ENCODE measurements around the gene FXYD1. TPM values are rescaled to one million over a fixed set of nuclear protein-coding genes. Genes with fewer than 3 reads are reported as not detected.
A peak's percentile ranks its signal among the peaks of the same experiment; 100 is the strongest.

FXYD1 gene
- 0.46 TPM in 1 of 2 replicates, not detected in the other for total RNA-seq (ENCODE audit: low replicate concordance)

- Histone ChIP-seq H3F3A (ENCODE audit: low read depth) (peaks cover 27% of the 10 kb centered on the region), H4K20me1 (ENCODE audit: low read depth) (peaks cover 3% of the 10 kb centered on the region), H2AFZ (replicated peaks) (no peak within 1 kb of the TSS), H3K27ac (no peak within 1 kb of the TSS), H3K36me3 (no peaks in the 10 kb centered on the region), H3K4me2 (peak within 1 kb of the TSS; percentile 34), H3K9ac (no peak within 1 kb of the TSS), H3K9me3 (ENCODE audit: low read depth) (no peaks in the 10 kb centered on the region), H3K4me1 (peaks cover 34% of the 10 kb centered on the region), H3K4me3 (no peak within 1 kb of the TSS), H3K79me2 (ENCODE audit: low read depth) (no peaks in the 10 kb centered on the region), H3K27me3 (peaks cover 33% of the 10 kb centered on the region)
- no peaks in the 10 kb centered on the region for H3K36me3 Mint-ChIP-seq
- no peak for DNase-seq (ENCODE audit: low spot score)
- H3K4me1 Mint-ChIP-seq = peaks cover 52% of the 10 kb centered on the region
- peak within 1 kb of the TSS; percentile 88 for H3K27ac Mint-ChIP-seq
- peaks cover 3% of the 10 kb centered on the region for H3K9me3 Mint-ChIP-seq
- peaks cover 21% of the 10 kb centered on the region for H3K27me3 Mint-ChIP-seq (ENCODE audit: insufficient read depth, low read depth)
- peak within 1 kb of the TSS; percentile 76 for H3K4me3 Mint-ChIP-seq
- TF ChIP-seq EZH2phosphoT487 (IDR thresholded peaks at IDR 0.05) (no peak), CTCF (IDR thresholded peaks at IDR 0.05) (no peak), EZH2 (IDR thresholded peaks at IDR 0.05) (no peak)
These were observed at the start of gene FXYD1 for GRCh38 chr19:35138305-35138892. TSS of gene FXYD1 (plus strand) at chr19:35138824. CDS start at chr19:35140080, 1,256 bp downstream.

DNA sequence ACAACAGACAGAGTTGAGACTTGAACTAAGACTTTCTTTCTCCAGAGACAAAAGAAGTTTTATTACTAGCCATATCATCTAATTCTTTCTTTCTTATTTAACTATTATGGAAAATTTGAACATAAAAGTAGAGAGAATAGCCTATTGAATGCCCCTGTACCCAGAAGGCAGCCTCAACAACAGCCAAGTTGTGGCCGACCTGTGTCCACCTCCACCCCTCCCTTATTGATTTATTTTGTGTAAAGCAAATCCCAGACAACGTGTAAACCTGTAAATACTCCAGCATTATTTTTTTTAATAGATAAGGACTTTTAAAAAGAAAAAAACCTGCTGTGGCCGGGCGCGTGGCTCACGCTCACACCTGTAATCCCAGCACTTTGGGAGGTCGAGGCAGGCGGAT is 49.1 kb upstream of the FXYD1 start:
- no peaks in the 10 kb centered on the region for H3F3A ChIP-seq (ENCODE audit: low read depth)
- peaks cover 8% of the 10 kb centered on the region for H3K27me3 ChIP-seq
- no peak overlapping the region for H2AFZ ChIP-seq (replicated peaks)
- H3K4me1 ChIP-seq = no peaks in the 10 kb centered on the region
- peaks cover 8% of the 10 kb centered on the region for H3K27me3 Mint-ChIP-seq (ENCODE audit: insufficient read depth, low read depth)
- H3K4me3 Mint-ChIP-seq = no peak overlapping the region
- H3K4me2 ChIP-seq = no peak overlapping the region
- H4K20me1 ChIP-seq (ENCODE audit: low read depth) = no peaks in the 10 kb centered on the region
- no peaks in the 10 kb centered on the region for H3K9me3 Mint-ChIP-seq
- H3K4me1 Mint-ChIP-seq = no peaks in the 10 kb centered on the region
- H3K9me3 ChIP-seq (ENCODE audit: low read depth) = no peaks in the 10 kb centered on the region
- H3K36me3 Mint-ChIP-seq = no peaks in the 10 kb centered on the region
- no peak for DNase-seq (ENCODE audit: low spot score)
- no peak overlapping the region for H3K27ac ChIP-seq
- H3K4me3 ChIP-seq = no peak overlapping the region
- no peak overlapping the region for H3K27ac Mint-ChIP-seq
- H3K36me3 ChIP-seq = no peaks in the 10 kb centered on the region
- no peaks in the 10 kb centered on the region for H3K79me2 ChIP-seq (ENCODE audit: low read depth)
- no peak overlapping the region for H3K9ac ChIP-seq
- TF ChIP-seq CTCF (IDR thresholded peaks at IDR 0.05) (no peak), EZH2 (IDR thresholded peaks at IDR 0.05) (no peak), EZH2phosphoT487 (IDR thresholded peaks at IDR 0.05) (no peak)

DNA sequence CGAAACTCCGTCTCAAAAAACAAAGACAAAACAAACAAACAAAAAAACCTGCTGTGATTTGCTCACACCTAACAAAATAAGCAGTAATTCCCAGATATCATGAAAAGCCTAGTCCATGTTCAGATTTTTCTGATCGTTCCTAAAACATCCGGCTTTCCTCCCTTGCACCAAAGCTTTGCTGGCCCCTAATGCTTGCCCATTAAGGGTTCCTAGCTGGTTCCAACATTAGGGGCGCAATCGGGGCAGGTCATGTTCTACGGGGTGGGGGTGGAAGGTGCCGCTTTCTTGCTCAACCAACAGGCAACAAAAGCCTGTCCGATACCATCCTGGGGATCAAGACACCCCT is 48.5 kb upstream of the FXYD1 start:
- Mint-ChIP-seq H3K4me3 (no peak overlapping the region), H3K4me1 (no peaks in the 10 kb centered on the region), H3K9me3 (no peaks in the 10 kb centered on the region), H3K27ac (no peak overlapping the region), H3K27me3 (ENCODE audit: insufficient read depth, low read depth) (peaks cover 8% of the 10 kb centered on the region), H3K36me3 (no peaks in the 10 kb centered on the region)
- TF ChIP-seq CTCF (IDR thresholded peaks at IDR 0.05) = no peak
- Histone ChIP-seq H3K4me3 (no peak overlapping the region), H3K9ac (no peak overlapping the region), H3K36me3 (no peaks in the 10 kb centered on the region), H3K4me1 (no peaks in the 10 kb centered on the region), H3K9me3 (ENCODE audit: low read depth) (no peaks in the 10 kb centered on the region), H3F3A (ENCODE audit: low read depth) (no peaks in the 10 kb centered on the region), H3K79me2 (ENCODE audit: low read depth) (no peaks in the 10 kb centered on the region), H3K27ac (no peak overlapping the region), H3K4me2 (peak overlapping the region; percentile 54), H2AFZ (replicated peaks) (peak overlapping the region; percentile 98), H3K27me3 (peaks cover 8% of the 10 kb centered on the region), H4K20me1 (ENCODE audit: low read depth) (no peaks in the 10 kb centered on the region)
- DNase-seq (ENCODE audit: low spot score) = no peak

Data from neural progenitor cell (in vitro differentiated cells).